Ammon's horn (tissue), 1 donor: ENCODE results near the gene LRRC1.
A peak's percentile ranks its signal among the peaks of the same experiment; 100 is the strongest.
"Not testable (repeated sequence)": the region's sequence is repeated elsewhere in the genome, so short reads cannot be mapped to it uniquely, and the experiment has no call there.

Experiments
- DNase-seq: peaks from one replicate; pipeline ENCODE4 v3.0.0-alpha.2; 2016; ENCODE audit warnings: low spot score

The LRRC1 gene

GRCh38 chr6:53792973-53793317 lies 1.9 kb upstream of the LRRC1 start:
- DNase-seq, result no peak

- peak; percentile 24 for DNase-seq
Observed at GRCh38 chr6:53793318-53794136, 1.3 kb upstream of the LRRC1 start.

GRCh38 chr6:53794137-53794719 lies 577 bp upstream of the LRRC1 start:
- DNase-seq, result peak; percentile 89

GRCh38 chr6:53795340-53795701 lies 516 bp downstream of the LRRC1 start:
- no peak for DNase-seq

- DNase-seq, result peak; percentile 55
Observed at GRCh38 chr6:53795702-53796450, 1.1 kb downstream of the LRRC1 start.

- peak; percentile 69 for DNase-seq
Observed at GRCh38 chr6:53796451-53796780, 1.6 kb downstream of the LRRC1 start.

- DNase-seq, result no peak
Observed at GRCh38 chr6:53796791-53797190, 2.0 kb downstream of the LRRC1 start.

GRCh38 chr6:53797304-53797703 lies 2.5 kb downstream of the LRRC1 start:
- no peak for DNase-seq

GRCh38 chr6:53799340-53799739 lies 4.5 kb downstream of the LRRC1 start:
- DNase-seq, result no peak

- no peak for DNase-seq
Observed at GRCh38 chr6:53801022-53801421, 6.2 kb downstream of the LRRC1 start.

GRCh38 chr6:53802582-53802981 lies 7.8 kb downstream of the LRRC1 start:
- DNase-seq, result no peak

- no peak for DNase-seq
Observed at GRCh38 chr6:53803081-53803860, 8.5 kb downstream of the LRRC1 start.

GRCh38 chr6:53805016-53805415 lies 10.2 kb downstream of the LRRC1 start:
- DNase-seq, result no peak

- DNase-seq, result no peak
Observed at GRCh38 chr6:53805725-53806124, 10.9 kb downstream of the LRRC1 start.

- not testable (repeated sequence) for DNase-seq
Observed at GRCh38 chr6:53807606-53808005, 12.8 kb downstream of the LRRC1 start.

GRCh38 chr6:53808302-53808881 lies 13.6 kb downstream of the LRRC1 start:
- DNase-seq, result no peak

- no peak for DNase-seq
Observed at GRCh38 chr6:53809691-53810090, 14.9 kb downstream of the LRRC1 start.

- no peak for DNase-seq
Observed at GRCh38 chr6:53811082-53811481, 16.3 kb downstream of the LRRC1 start.

- no peak for DNase-seq
Observed at GRCh38 chr6:53811746-53812145, 16.9 kb downstream of the LRRC1 start.

GRCh38 chr6:53813096-53813495 lies 18.3 kb downstream of the LRRC1 start:
- no peak for DNase-seq

GRCh38 chr6:53813801-53814200 lies 19.0 kb downstream of the LRRC1 start:
- DNase-seq, result no peak

- DNase-seq, result no peak
Observed at GRCh38 chr6:53814353-53814752, 19.5 kb downstream of the LRRC1 start.
